Stimulated activated CD4-positive, alpha-beta T cell treated with anti-CD3 and anti-CD28 coated beads, Interleukin-4, amount 100 ng/mL, for 4 hours (primary cell): Measurements from ENCODE around the gene KNCN.

Experiments
- DNase-seq, 2 experiments: peaks; one replicate each; pipeline ENCODE4 v3.0.0-alpha.2; 2020

Gene KNCN

GRCh38 chr1:46497020-46497419, 54.4 kb downstream of the KNCN start:
- no peak for DNase-seq

GRCh38 chr1:46496505-46496904, 54.9 kb downstream of the KNCN start:
- no peak for DNase-seq

GRCh38 chr1:46495778-46496177, 55.7 kb downstream of the KNCN start:
- no peak for DNase-seq
